Stomach smooth muscle (tissue), 2 donors: Measurements from ENCODE around the gene VSTM1.
A peak's percentile ranks its signal among the peaks of the same experiment; 100 is the strongest.
"Not testable (repeated sequence)": the region's sequence is repeated elsewhere in the genome, so short reads cannot be mapped to it uniquely, and the experiment has no call there.

Experiments
- H3K27ac ChIP-seq: one replicate; pipeline ENCODE4 v1.7.0; 2013; ENCODE audit warnings: mild to moderate bottlenecking, low read length, inconsistent platforms
- H3K27me3 ChIP-seq, 2 donors: one replicate each; pipeline ENCODE4 v1.7.0; 2013; ENCODE audit warnings: low read length in 2 of 2; ENCODE audit not compliant: insufficient read depth in 2 of 2, control insufficient read depth in 1 of 2
- H3K36me3 ChIP-seq, 2 donors: one replicate each; pipeline ENCODE4 v1.7.0; 2013; ENCODE audit warnings: low read length in 2 of 2; ENCODE audit not compliant: control insufficient read depth in 2 of 2, insufficient read depth in 2 of 2
- H3K4me1 ChIP-seq: one replicate; pipeline ENCODE4 v1.7.0; 2013; ENCODE audit warnings: low read length; ENCODE audit not compliant: control insufficient read depth, insufficient read depth
- H3K4me3 ChIP-seq, 2 donors: one replicate each; pipeline ENCODE4 v1.7.0; 2013; ENCODE audit warnings: low read length in 2 of 2
- H3K9ac ChIP-seq, 2 donors: one replicate each; pipeline ENCODE4 v1.7.0; 2013; ENCODE audit warnings: low read length in 2 of 2, mild to moderate bottlenecking in 1 of 2
- H3K9me3 ChIP-seq, 2 donors: one replicate each; pipeline ENCODE4 v1.7.0; 2013; ENCODE audit warnings: low read length in 2 of 2; ENCODE audit not compliant: control insufficient read depth in 2 of 2
- donor health status: healthy.
- donor health status: Pancreatic carcinoma.

Gene VSTM1

GRCh38 chr19:54099190-54099902, 35.6 kb upstream of the VSTM1 start:
- peaks cover 10 to 16% of the 10 kb centered on the region in 2 donors for H3K27me3 ChIP-seq
- H3K27ac ChIP-seq = no peak overlapping the region
- H3K4me1 ChIP-seq = peaks cover 19% of the 10 kb centered on the region
- H3K9me3 ChIP-seq = peaks cover 0 to 1% of the 10 kb centered on the region in 2 donors
- H3K36me3 ChIP-seq = no peaks in the 10 kb centered on the region
- H3K4me3 ChIP-seq = no peak overlapping the region
- H3K9ac ChIP-seq = no peak overlapping the region

GRCh38 chr19:54096617-54097106, 33.0 kb upstream of the VSTM1 start:
- Histone ChIP-seq H3K27ac (no peak overlapping the region), H3K4me1 (peaks cover 8% of the 10 kb centered on the region), H3K36me3 (no peaks in the 10 kb centered on the region), H3K9ac (no peak overlapping the region), H3K9me3 (peaks cover 0 to 2% of the 10 kb centered on the region in 2 donors), H3K4me3 (peak overlapping the region in 1 of 2 donors; percentile 29), H3K27me3 (peaks cover 11 to 16% of the 10 kb centered on the region in 2 donors)

- H3K9me3 ChIP-seq, H3K4me1 ChIP-seq, H3K9ac ChIP-seq, H3K27ac ChIP-seq, H3K36me3 ChIP-seq: not testable (repeated sequence)
- Histone ChIP-seq H3K4me3 (peak overlapping the region in 1 of 2 donors; percentile 61), H3K27me3 (peaks cover 11 to 16% of the 10 kb centered on the region in 2 donors)
These were observed 32.3 kb upstream of the VSTM1 start for GRCh38 chr19:54095859-54096616.

GRCh38 chr19:54095136-54095858, 31.6 kb upstream of the VSTM1 start:
- H3K4me1 ChIP-seq = peaks cover 8% of the 10 kb centered on the region
- peaks cover 0 to 2% of the 10 kb centered on the region in 2 donors for H3K9me3 ChIP-seq
- H3K27ac ChIP-seq = no peak overlapping the region
- peak overlapping the region in 1 of 2 donors; percentile 61 for H3K4me3 ChIP-seq
- H3K36me3 ChIP-seq = no peaks in the 10 kb centered on the region
- H3K9ac ChIP-seq = no peak overlapping the region
- H3K27me3 ChIP-seq = peaks cover 11 to 16% of the 10 kb centered on the region in 2 donors

DNA sequence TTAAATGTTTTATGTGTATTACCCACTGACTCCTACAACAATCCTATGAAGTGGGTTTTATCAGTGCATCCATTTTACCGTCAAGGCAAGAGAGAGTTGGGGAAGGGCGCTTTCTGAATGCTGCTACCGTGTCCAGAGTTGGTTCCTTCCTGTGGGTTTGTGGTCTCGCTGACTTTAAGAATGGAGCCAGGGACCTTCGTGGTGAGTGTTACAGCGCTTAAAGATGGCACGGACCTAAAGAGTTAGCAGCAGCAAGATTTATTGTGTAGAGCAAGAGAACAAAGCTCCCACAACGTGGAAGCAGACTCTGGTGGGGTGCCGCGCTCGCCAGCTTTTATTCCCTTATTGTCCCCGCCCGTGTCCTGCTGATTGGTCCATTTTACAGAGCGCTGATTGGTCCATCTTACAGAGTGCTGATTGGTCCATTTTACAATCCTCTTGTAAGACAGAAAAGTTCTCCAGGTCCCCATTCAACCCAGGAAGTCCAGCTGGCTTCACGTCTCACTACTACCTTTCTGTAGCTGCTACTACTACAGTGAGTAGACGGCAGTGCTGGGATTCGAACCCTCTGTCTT, 30.8 kb upstream of the VSTM1 start:
- no peak overlapping the region for H3K27ac ChIP-seq
- no peaks in the 10 kb centered on the region for H3K36me3 ChIP-seq
- H3K27me3 ChIP-seq = peaks cover 11 to 16% of the 10 kb centered on the region in 2 donors
- no peak overlapping the region for H3K4me3 ChIP-seq
- peaks cover 8% of the 10 kb centered on the region for H3K4me1 ChIP-seq
- H3K9me3 ChIP-seq = peaks cover 0 to 2% of the 10 kb centered on the region in 2 donors
- H3K9ac ChIP-seq = no peak overlapping the region

DNA sequence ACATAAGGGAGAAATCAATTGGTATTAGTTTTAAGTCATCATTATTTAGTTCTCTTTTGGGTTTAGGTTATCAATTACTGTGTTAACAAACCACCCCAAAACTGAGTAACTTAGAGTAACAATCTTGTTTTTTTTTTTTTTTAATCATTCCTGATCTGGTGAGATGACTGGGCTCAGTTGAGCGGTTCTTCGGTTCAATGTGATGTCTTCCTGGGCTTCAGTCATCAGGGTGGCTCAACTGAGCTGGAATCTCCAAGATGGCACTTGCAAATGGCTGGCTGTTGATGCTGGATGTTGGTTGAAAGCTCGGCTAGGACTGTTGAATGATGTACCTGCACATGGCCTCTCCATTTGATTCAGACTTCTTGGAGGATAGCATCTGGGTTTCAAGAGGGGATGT, 20.7 kb upstream of the VSTM1 start:
- Histone ChIP-seq H3K4me3 (no peak overlapping the region), H3K27ac (no peak overlapping the region), H3K27me3 (no peaks in the 10 kb centered on the region), H3K9me3 (peaks cover 4 to 7% of the 10 kb centered on the region in 2 donors), H3K4me1 (no peaks in the 10 kb centered on the region), H3K9ac (no peak overlapping the region), H3K36me3 (no peaks in the 10 kb centered on the region)

- Histone ChIP-seq H3K36me3 (no peaks in the 10 kb centered on the region), H3K4me3 (no peak within 1 kb of the TSS), H3K4me1 (no peaks in the 10 kb centered on the region), H3K27ac (no peak within 1 kb of the TSS), H3K9me3 (peaks cover 4 to 7% of the 10 kb centered on the region in 2 donors), H3K9ac (no peak within 1 kb of the TSS), H3K27me3 (no peaks in the 10 kb centered on the region)
These were observed 17.3 kb upstream of the VSTM1 start, which contains the start of gene TARM1 for GRCh38 chr19:54081032-54081431. TARM1 (minus strand) TSS chr19:54081365; CDS start chr19:54081340, 25 bp downstream.

GRCh38 chr19:54077334-54077733, 13.6 kb upstream of the VSTM1 start:
- peaks cover 0 to 7% of the 10 kb centered on the region in 2 donors for H3K9me3 ChIP-seq
- H3K4me3 ChIP-seq = no peak overlapping the region
- H3K9ac ChIP-seq = no peak overlapping the region
- no peaks in the 10 kb centered on the region for H3K4me1 ChIP-seq
- H3K27me3 ChIP-seq = no peaks in the 10 kb centered on the region
- H3K36me3 ChIP-seq = no peaks in the 10 kb centered on the region
- no peak overlapping the region for H3K27ac ChIP-seq

DNA sequence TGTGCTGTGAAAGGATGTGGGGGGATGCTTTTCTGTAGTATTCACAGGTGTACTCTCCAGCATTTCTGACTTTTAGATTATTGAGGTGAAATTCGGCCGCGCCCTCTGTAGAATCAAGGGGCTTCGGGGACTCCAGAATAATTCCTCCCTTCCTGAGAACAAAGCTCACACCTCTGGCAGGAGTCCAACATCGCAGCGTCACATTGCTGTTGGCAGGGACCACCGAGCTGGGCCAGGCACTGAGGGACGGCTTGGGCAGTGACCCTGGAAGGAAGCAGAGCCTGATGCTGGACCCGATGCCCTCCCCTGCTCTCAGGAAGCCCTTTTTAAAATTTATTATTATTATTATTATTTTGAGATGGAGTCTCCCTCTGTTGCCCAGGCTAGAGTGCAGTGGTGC, 11.2 kb upstream of the VSTM1 start:
- Histone ChIP-seq H3K27ac (no peak overlapping the region), H3K9ac (no peak overlapping the region), H3K4me3 (no peak overlapping the region), H3K9me3 (no peaks in the 10 kb centered on the region), H3K4me1 (no peaks in the 10 kb centered on the region), H3K27me3 (no peaks in the 10 kb centered on the region), H3K36me3 (no peaks in the 10 kb centered on the region)

- Histone ChIP-seq H3K4me3 (no peak overlapping the region), H3K27ac (no peak overlapping the region), H3K9me3 (peaks cover 0 to 4% of the 10 kb centered on the region in 2 donors), H3K36me3 (no peaks in the 10 kb centered on the region), H3K27me3 (no peaks in the 10 kb centered on the region), H3K9ac (no peak overlapping the region), H3K4me1 (no peaks in the 10 kb centered on the region)
These were observed 10.1 kb upstream of the VSTM1 start for GRCh38 chr19:54073829-54074228.
